Prostate gland (tissue), 2 donors: ENCODE measurements around the gene INPP5F.

ENCODE experiments used
- POLR2A ChIP-seq: fragments of 450-650 bp; IDR thresholded peaks from one replicate; pipeline ENCODE4 v1.6.1; 2016; ENCODE audit warnings: antibody characterized with exemption, mild to moderate bottlenecking
- POLR2AphosphoS5 ChIP-seq: sonication (generic); formaldehyde crosslinking; IDR thresholded peaks from one replicate; pipeline ENCODE4 v1.6.1; 2017; ENCODE audit warnings: antibody characterized with exemption
- TF ChIP-seq, protein P1 (sequence below), 4 experiments: fragments of 200-600 bp in 2 of 4; fragments of 450-650 bp in 2 of 4; sonication (generic) in 2 of 4; IDR thresholded peaks; 1 replicate in 3 of 4; 2 replicates in 1 of 4; pipeline ENCODE4 v1.5.1; 2016 to 2019; ENCODE audit warnings: antibody characterized with exemption in 4 of 4, mild to moderate bottlenecking in 2 of 4, moderate library complexity in 2 of 4

GRCh38 chr10:119725828-119726675 lies at the start of gene INPP5F:
- TF ChIP-seq POLR2A (peak; percentile 60), POLR2AphosphoS5 (peak; percentile 12)
- TF ChIP-seq, protein P1, sequence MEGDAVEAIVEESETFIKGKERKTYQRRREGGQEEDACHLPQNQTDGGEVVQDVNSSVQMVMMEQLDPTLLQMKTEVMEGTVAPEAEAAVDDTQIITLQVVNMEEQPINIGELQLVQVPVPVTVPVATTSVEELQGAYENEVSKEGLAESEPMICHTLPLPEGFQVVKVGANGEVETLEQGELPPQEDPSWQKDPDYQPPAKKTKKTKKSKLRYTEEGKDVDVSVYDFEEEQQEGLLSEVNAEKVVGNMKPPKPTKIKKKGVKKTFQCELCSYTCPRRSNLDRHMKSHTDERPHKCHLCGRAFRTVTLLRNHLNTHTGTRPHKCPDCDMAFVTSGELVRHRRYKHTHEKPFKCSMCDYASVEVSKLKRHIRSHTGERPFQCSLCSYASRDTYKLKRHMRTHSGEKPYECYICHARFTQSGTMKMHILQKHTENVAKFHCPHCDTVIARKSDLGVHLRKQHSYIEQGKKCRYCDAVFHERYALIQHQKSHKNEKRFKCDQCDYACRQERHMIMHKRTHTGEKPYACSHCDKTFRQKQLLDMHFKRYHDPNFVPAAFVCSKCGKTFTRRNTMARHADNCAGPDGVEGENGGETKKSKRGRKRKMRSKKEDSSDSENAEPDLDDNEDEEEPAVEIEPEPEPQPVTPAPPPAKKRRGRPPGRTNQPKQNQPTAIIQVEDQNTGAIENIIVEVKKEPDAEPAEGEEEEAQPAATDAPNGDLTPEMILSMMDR (IDR thresholded peaks at IDR 0.05): peak in 3 of 4 experiments; percentile 35 to 60 (median 43)
